IPS DF 19.7 (cell line): ENCODE measurements around the gene MORF4L2.

Source experiments
- DNase-seq: peaks from one replicate; pipeline ENCODE4 v3.0.0-alpha.2; 2013; ENCODE audit warnings: low read depth, low spot score

MORF4L2 gene

GRCh38 chrX:103631145-103631544 is 55.4 kb downstream of the MORF4L2 start:
- no peak for DNase-seq

GRCh38 chrX:103630171-103630511 is 56.4 kb downstream of the MORF4L2 start:
- no peak for DNase-seq

- DNase-seq, result no peak
Measured at GRCh38 chrX:103629318-103630170, 57.0 kb downstream of the MORF4L2 start.

DNA sequence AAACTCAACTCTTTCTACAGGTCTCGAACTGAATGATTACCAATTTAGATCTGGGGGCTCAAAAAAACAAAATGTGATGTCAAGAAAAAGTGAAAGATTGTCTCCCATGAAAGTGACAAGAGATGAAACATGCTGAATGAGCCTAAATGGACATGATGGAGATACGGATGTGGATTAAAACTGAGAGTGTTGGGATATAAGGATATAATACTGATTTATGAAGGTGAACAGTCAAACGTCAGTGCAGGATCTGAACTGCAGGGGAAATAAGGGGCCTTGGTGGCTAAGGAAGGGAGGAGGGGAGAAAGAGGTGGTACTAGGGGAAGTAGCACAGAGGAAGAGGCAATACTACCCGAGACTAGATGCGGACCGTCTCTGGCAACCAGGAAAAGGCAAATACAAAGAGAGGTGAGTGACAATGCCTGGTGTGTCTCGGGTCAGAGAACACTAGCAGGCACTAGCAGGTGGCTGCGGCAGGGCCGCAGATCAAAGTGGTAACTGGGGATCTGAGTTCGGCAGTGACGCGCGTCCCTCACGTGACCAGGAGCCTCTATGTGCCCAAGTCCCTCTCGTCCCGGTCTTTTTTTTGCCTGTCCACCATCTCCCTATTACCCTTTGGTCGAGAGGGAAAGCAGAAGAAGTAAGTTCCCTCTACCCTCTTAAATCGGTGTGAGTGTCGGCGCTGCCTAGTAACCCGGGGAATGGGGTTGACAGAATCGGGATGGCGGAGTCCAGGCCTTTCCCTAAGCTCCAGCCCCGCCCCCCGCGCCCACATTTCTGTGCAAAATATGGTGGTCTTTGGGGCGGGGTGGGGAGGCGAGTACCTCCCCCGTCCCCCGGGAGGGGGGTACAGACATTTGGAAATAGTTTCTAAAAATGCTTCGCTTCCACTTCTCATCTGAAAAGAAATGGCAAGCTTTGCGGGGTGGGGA is 57.8 kb downstream of the MORF4L2 start, which contains the start of gene TCEAL1:
TCEAL1 (plus strand) TSS at position 590 of the 932 bp plus-strand sequence. CDS start 942 bp downstream, outside the sequence.
- DNase-seq, result no peak

DNA sequence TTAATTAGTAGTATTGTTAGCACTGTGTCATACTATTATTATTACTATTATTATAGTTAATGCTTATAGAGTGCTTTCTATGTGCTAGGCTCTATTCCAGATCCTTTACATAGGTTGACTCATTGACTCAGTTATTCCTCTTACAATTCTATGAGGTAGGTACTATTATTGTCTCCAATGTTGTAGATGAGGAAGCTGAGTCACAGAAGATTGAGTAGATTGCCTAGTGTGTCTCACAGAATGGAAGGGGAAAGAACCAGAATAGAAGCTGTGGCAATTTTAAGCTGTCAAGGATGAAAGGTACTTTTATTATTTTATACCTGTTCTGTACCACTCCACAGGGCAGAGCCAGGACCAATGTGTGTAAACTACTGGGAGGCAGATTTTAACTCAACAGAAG is 59.6 kb downstream of the MORF4L2 start:
- no peak for DNase-seq
